ENCODE results near the gene STH. TPM values are rescaled to one million over a fixed set of nuclear protein-coding genes. Genes with fewer than 3 reads are reported as not detected.

Gene STH
- total and polyA plus RNA-seq, 10 of the 15 experiments (the other 5 are each of a cell fraction or from before 2014, with no cell fraction given): not detected

GRCh38 chr17:45995627-45996270, 3.3 kb upstream of the STH start:
- Histone ChIP-seq H4K20me1 (ENCODE audit: control insufficient read depth, insufficient read depth) (no peaks in the 10 kb centered on the region), H3K27ac (ENCODE audit: control insufficient read depth, insufficient read depth) (no peak overlapping the region), H3K4me3 (no peak overlapping the region), H3K4me2 (ENCODE audit: control insufficient read depth, insufficient read depth) (no peak overlapping the region), H3K27me3 (replicated peaks in 1 of 2; ENCODE audit: control insufficient read depth in 2 of 2, insufficient read depth in 2 of 2, low read length in 1 of 2) (no peaks in the 10 kb centered on the region), H2AFZ (ENCODE audit: control insufficient read depth, low read depth, low read length) (no peak overlapping the region), H3K36me3 (ENCODE audit: control insufficient read depth in 2 of 2, insufficient read depth in 2 of 2, low read length in 1 of 2) (no peaks in the 10 kb centered on the region), H3K4me1 (ENCODE audit: control insufficient read depth, insufficient read depth, low read length) (no peaks in the 10 kb centered on the region), H3K9ac (ENCODE audit: control insufficient read depth, insufficient read depth, low read length) (no peak overlapping the region), H3K79me2 (ENCODE audit: control insufficient read depth, insufficient read depth, low read length) (no peaks in the 10 kb centered on the region), H3K9me3 (replicated peaks; ENCODE audit: control insufficient read depth, insufficient read depth, low read length) (no peaks in the 10 kb centered on the region)
- POLR2A ChIA-PET: no interaction called here
- 30% methylated on average over 14 of the region's 14 CpGs for WGBS (ENCODE audit: insufficient coverage, insufficient replicate concordance, low lambda C conversion rate, missing lambda C conversion rate)
- ATAC-seq: no peak
- no TSS peak for BruUV-seq (replicated peaks)
- SMC1A ChIA-PET (ENCODE audit: uncharacterized antibody, unreplicated experiment): no interaction called here
- FAIRE-seq: no peak
- CTCF ChIA-PET: no interaction called here
- RAD21 ChIA-PET (ENCODE audit: unreplicated experiment): no interaction called here
- TF ChIP-seq PKNOX1 (IDR thresholded peaks at IDR 0.05) (no peak), FOXK2 (IDR thresholded peaks at IDR 0.05) (no peak), HDAC6 (IDR thresholded peaks at IDR 0.05; ENCODE audit: unreplicated experiment) (no peak), RAD51 (IDR thresholded peaks at IDR 0.05) (no peak), CHD2 (IDR thresholded peaks at IDR 0.05; ENCODE audit: borderline replicate concordance, low read depth, low read length) (no peak), SUZ12 (IDR thresholded peaks at IDR 0.05; ENCODE audit: unreplicated experiment) (no peak), MEF2A (IDR thresholded peaks at IDR 0.05; ENCODE audit: insufficient read depth, low read depth, low read length) (no peak)
- in situ Hi-C loops (cut with MboI) (no loop called here), intact Hi-C loops (cut with micrococcal nuclease; ENCODE audit: unreplicated experiment) (no loop called here)
- no peak for DNase-seq (ENCODE audit: low read depth, low spot score)

Data from GM12878 (cell line).